Retinal pigment epithelial cell (primary cell): ENCODE data around the gene ZGLP1.
A peak's percentile ranks its signal among the peaks of the same experiment; 100 is the strongest.

ENCODE experiments used
- DNase-seq: peaks from one replicate; pipeline ENCODE4 v3.0.0-alpha.2; 2010; ENCODE audit warnings: low read depth
- H3K4me3 ChIP-seq: 2 replicates; pipeline ENCODE4 v1.5.1; 2011; ENCODE audit warnings: mild to moderate bottlenecking, low read length, control low read depth, moderate library complexity
- TF ChIP-seq, protein P1 (sequence below): conservative IDR thresholded peaks from 2 replicates; pipeline ENCODE4 v1.5.1; 2011; ENCODE audit warnings: low read depth, low read length, control low read depth, inconsistent platforms

Gene ZGLP1

DNA sequence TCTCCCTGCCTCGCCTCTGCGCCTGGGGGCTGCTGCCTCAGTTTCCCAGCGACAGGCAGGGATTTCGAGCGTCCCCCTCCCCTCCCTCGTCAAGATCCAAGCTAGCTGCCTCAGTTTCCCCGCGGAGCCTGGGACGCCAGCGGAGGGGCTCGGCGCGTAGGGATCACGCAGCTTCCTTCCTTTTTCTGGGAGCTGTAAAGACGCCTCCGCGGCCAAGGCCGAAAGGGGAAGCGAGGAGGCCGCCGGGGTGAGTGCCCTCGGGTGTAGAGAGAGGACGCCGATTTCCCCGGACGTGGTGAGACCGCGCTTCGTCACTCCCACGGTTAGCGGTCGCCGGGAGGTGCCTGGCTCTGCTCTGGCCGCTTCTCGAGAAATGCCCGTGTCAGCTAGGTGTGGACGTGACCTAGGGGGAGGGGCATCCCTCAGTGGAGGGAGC lies 39.4 kb downstream of the ZGLP1 start:
- H3K4me3 ChIP-seq, result peak overlapping the region; percentile 43
- DNase-seq, result no peak
- TF ChIP-seq, protein P1, sequence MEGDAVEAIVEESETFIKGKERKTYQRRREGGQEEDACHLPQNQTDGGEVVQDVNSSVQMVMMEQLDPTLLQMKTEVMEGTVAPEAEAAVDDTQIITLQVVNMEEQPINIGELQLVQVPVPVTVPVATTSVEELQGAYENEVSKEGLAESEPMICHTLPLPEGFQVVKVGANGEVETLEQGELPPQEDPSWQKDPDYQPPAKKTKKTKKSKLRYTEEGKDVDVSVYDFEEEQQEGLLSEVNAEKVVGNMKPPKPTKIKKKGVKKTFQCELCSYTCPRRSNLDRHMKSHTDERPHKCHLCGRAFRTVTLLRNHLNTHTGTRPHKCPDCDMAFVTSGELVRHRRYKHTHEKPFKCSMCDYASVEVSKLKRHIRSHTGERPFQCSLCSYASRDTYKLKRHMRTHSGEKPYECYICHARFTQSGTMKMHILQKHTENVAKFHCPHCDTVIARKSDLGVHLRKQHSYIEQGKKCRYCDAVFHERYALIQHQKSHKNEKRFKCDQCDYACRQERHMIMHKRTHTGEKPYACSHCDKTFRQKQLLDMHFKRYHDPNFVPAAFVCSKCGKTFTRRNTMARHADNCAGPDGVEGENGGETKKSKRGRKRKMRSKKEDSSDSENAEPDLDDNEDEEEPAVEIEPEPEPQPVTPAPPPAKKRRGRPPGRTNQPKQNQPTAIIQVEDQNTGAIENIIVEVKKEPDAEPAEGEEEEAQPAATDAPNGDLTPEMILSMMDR, result no peak

DNA sequence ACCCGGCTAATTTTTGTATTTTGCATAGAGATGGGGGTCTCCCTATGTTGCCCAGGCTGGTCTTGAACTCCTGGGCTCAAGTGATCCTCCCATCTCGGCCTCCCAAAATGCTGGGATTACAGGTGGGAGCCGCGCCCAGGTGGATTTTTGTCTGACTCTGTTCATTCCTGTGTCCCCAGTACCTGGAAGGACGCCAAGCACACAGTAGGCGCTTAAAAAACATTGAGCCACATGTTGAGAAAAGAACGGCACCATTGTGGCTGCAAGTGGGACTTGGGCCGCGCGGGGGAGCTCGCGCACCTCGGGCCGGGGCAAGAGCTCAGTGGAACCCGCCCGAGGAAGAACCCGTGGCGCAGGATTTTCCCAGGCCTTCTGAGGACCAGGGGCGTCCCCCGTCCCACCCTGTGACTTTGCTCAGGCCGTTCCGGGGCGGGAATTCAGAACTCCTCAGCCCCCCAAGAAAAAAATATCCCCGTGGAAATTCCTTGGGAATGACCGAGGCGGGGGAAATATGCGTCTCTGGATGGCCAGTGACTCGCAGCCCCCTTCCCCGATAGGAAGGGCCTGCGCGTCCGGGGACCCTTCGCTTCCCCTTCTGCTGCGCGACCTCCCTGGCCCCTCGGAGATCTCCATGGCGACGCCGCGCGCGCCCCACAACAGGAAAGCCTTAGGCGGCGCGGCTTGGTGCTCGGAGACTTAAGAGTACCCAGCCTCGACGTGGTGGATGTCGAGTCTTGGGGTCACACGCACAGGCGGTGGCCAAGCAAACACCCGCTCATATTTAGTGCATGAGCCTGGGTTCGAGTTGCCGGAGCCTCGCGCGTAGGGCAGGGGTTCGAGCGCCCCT lies 40.1 kb downstream of the ZGLP1 start:
- TF ChIP-seq, protein P1, result peak; percentile 92
- H3K4me3 ChIP-seq, result peak overlapping the region; percentile 43
- no peak for DNase-seq

DNA sequence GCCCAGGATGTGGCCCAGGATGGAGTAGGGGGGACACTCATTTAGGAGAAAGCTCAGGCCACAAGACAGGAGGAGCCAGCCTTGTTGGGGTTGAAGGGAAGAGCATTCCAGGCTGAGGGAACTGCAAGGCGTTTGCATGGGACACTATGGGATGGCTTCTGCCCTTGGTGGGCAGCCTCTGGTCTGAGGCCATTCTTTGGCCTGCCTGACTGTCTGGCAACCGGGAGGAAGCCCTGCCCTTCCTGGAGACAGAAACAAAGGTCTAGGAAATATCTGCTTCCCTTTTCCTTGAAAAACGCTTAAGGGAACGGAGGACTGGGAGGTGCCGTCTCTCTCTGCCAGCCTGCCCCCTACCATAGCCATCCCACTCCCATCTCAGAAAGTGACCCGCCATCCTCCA lies 41.5 kb downstream of the ZGLP1 start:
- TF ChIP-seq, protein P1, result no peak
- no peak overlapping the region for H3K4me3 ChIP-seq
- DNase-seq, result no peak

DNA sequence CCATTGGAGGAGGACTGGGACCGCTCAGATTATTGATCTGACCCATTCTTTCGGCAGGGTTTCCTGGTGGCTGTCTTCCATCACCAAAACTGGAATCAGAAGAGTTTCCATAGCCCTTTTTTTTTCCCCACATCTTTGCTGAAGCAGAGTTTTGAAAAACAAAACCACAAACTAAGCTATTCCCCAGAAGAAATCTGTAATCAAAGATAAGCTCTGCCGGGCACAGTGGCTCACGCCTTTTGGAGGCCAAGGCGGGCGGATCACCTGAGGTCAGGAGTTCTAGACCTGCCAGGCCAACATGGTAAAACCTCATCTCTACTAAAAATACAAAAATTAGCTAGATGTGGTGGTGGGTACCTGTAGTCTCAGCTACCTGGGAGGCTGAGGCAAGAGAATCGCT lies 42.9 kb downstream of the ZGLP1 start:
- no peak for DNase-seq
- no peak overlapping the region for H3K4me3 ChIP-seq
- TF ChIP-seq, protein P1, result no peak

DNA sequence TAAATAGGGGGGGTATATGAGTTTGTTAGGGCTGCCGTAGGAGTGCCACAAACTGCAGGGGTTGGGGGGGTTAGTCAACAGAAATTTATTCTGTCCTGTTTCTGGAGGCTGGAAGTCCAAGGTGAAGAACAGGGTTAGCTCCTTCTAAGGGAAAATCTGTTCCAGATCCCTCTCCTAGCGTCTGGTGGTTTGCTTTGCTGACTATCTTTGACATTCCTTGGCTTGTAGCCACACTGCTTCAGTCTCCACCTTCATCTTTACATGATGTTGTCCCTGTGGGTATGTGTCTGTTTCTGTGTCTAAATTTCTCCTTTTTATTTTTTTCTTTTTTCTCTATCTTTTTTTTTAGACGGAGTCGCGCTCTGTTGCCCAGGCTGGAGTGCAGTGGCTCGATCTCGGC lies 46.8 kb downstream of the ZGLP1 start:
- H3K4me3 ChIP-seq, result no peak overlapping the region
- TF ChIP-seq, protein P1, result no peak
- no peak for DNase-seq

DNA sequence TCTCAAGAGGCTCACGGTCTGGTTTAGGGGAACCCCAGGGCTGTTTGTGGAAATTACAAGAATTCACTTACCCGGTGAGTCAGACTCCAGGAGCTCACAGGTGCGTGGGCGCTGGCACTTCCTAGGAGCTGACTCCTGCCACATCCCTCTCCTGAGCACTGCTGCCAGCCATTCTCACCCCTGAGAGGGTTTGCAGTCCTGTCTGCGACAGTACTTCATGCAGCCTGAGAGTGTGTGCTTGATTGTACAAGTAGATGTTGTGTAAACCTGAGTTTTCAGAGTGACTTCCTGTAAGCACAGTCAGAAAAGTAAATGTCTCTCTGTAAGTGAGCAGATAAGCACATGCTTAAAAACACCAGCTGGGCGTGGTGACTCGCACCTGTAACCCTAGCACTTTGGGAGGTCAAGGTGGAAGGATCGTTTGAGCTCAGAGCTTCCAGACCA lies 49.5 kb downstream of the ZGLP1 start:
- DNase-seq, result no peak
- TF ChIP-seq, protein P1, result no peak
- no peak overlapping the region for H3K4me3 ChIP-seq
